RWPE1 (cell line): Measurements from ENCODE around the gene GPR137B.

ENCODE experiments used
- CTCF ChIA-PET: fragments of 350-600 bp; sonication (Branson Sonifier 250); formaldehyde crosslinking; extraction: SDS; loops from one replicate; lab custom pipeline; 2021; lab: Yijun Ruan, JAX
- POLR2A ChIA-PET: fragments of 400-600 bp; formaldehyde crosslinking; extraction: SDS; loops from one replicate; lab custom pipeline; 2020; ENCODE audit warnings: antibody characterized with exemption; ENCODE audit not compliant: low non-redundant PET; lab: Yijun Ruan, JAX
- DNase-seq: peaks from one replicate; pipeline ENCODE4 v3.0.0; 2012; ENCODE audit warnings: low spot score
- H3K27ac ChIP-seq: fragments of 450-650 bp; 2 replicates; pipeline ENCODE4 v1.5.1; 2017
- TF ChIP-seq, protein P1 (sequence below): fragments of 450-650 bp; conservative IDR thresholded peaks from 2 replicates; pipeline ENCODE4 v1.5.1; 2017; ENCODE audit warnings: low read depth, mild to moderate bottlenecking

The GPR137B gene

DNA sequence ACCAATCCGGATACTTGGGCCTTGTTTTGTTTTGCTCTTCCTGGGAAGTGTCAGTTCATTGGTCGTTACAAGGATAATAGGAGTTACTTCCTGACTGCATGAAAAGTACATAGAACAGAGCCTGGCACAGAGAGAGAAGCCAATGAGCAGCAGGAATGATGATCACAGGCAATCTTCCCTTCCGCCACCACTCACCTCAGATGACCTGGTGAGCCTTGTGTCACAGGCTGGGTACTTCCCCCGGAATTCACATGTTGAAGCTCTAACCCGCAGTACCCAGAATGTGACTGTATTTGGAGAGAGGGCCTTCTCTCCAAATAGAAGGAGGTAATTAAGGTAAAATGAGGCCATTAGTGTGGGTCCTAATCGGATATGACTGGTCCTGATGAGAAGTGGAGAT is 18.8 kb upstream of the GPR137B start:
- TF ChIP-seq, protein P1, sequence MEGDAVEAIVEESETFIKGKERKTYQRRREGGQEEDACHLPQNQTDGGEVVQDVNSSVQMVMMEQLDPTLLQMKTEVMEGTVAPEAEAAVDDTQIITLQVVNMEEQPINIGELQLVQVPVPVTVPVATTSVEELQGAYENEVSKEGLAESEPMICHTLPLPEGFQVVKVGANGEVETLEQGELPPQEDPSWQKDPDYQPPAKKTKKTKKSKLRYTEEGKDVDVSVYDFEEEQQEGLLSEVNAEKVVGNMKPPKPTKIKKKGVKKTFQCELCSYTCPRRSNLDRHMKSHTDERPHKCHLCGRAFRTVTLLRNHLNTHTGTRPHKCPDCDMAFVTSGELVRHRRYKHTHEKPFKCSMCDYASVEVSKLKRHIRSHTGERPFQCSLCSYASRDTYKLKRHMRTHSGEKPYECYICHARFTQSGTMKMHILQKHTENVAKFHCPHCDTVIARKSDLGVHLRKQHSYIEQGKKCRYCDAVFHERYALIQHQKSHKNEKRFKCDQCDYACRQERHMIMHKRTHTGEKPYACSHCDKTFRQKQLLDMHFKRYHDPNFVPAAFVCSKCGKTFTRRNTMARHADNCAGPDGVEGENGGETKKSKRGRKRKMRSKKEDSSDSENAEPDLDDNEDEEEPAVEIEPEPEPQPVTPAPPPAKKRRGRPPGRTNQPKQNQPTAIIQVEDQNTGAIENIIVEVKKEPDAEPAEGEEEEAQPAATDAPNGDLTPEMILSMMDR = no peak
- ChIA-PET POLR2A (no interaction called here), CTCF (no interaction called here)
- H3K27ac ChIP-seq = no peak overlapping the region
- no peak for DNase-seq

DNA sequence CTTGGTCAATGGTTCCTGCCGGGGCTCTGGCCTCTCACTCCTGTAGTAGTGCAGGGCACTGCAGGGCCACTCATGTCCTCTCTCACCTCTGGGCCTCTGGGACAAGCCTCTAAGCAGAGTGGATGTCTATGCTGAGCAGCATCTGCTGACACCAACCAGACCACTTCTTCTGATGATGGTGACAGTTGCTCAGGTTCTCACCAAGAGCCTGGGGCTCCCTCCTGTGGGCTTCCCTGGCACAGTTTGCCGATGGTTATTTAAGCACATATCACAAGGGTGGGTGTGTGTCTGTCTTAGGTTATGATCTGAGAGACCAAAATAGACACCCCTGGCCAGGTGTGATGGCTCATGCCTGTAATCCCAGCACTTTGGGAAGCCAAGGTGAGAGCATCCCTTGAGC is 17.4 kb upstream of the GPR137B start:
- TF ChIP-seq, protein P1 = no peak
- CTCF ChIA-PET = no interaction called here
- H3K27ac ChIP-seq = no peak overlapping the region
- no peak for DNase-seq
- POLR2A ChIA-PET = no interaction called here

GRCh38 chr1:236127045-236127444 is 15.3 kb upstream of the GPR137B start:
- H3K27ac ChIP-seq = no peak overlapping the region
- no peak for DNase-seq
- ChIA-PET CTCF (interaction anchor here (0.5 to 0.8 kb wide), 3 partner anchors 23 to 409 kb away, joined by 3 read pairs; no protein-coding TSS in a partner anchor), POLR2A (no interaction called here)
- TF ChIP-seq, protein P1 = no peak

DNA sequence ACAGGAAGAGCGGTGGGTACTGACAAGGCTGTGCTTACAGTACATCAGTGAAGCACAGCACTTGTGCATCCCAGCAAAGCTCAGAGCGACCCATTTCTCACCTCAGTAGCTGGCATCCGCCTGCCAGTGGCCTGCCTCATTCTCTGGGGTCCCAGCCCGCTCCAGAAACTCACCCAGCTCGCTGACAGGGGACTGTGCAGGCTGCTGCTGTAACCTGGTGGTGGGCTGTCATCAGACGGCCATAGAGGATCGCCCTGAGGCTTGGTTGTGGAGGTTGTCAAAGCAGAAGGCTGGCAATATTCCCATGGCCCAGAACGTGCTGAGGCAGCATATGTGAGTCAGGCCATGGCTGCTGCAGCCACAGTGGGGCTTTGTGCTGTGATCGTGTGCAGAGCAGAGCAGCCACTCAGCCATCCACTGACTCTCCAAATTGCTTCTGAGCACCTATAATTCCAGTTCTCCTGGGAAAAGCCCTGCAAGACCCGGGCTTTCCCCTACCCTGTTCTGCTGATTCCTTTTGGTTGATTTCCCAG is 13.6 kb upstream of the GPR137B start:
- ChIA-PET POLR2A (no interaction called here), CTCF (no interaction called here)
- TF ChIP-seq, protein P1 = no peak
- no peak for DNase-seq
- H3K27ac ChIP-seq = no peak overlapping the region

DNA sequence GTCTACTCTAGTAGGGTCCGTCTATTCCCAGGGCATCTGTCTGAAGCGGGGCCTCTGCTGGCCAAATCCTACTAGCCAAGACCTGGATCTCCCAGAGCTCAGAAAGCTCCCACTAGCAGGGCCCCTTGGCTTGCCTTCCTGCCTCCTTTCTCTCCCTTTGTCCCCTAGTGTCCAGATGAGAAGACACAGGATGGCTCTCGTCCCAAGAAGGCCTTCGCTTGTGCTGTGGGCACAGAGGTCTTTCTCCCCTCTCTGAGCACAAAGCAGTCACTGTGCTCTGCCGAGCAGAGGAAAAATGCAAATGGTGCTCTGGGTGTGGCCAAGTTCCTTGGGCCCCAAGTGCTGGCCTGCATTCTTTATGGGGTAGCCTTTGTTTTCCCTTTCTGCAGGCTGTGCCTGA is 13.0 kb upstream of the GPR137B start:
- ChIA-PET CTCF (no interaction called here), POLR2A (no interaction called here)
- TF ChIP-seq, protein P1 = no peak
- DNase-seq = no peak
- H3K27ac ChIP-seq = no peak overlapping the region

DNA sequence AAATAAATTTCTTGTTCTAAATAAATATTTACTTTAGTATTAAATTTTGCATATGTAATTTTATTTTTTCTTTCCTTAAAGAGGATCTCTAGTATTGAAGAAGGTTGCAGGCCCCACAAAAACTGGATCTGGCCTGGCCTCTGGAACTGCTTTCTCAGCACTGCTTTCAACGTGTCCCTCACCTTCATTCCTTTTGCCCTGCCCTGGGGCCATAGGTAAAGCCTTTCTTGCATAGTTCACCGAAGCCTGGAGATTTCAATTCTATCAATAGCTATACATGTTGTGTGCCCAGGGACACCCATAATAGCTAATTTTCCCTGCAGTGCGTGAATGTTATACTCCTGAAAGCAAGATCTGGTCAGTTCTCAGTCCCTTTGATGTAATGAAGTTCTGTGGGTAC is 12.0 kb upstream of the GPR137B start:
- TF ChIP-seq, protein P1 = no peak
- DNase-seq = no peak
- ChIA-PET POLR2A (no interaction called here), CTCF (interaction anchor here (0.5 kb wide), 1 partner anchor 13 kb away, joined by 4 read pairs; no protein-coding TSS in a partner anchor)
- no peak overlapping the region for H3K27ac ChIP-seq

- no peak for DNase-seq
- TF ChIP-seq, protein P1 = no peak
- CTCF ChIA-PET = interaction anchor here (0.6 kb wide), 1 partner anchor 14 kb away, joined by 3 read pairs; no protein-coding TSS in a partner anchor
- POLR2A ChIA-PET = no interaction called here
- no peak overlapping the region for H3K27ac ChIP-seq
Measured at GRCh38 chr1:236131916-236132315, 10.4 kb upstream of the GPR137B start.
